ENCODE results near the gene EDDM13.
A peak's percentile ranks its signal among the peaks of the same experiment; 100 is the strongest.

GRCh38 chr19:56273563-56274117 lies 1.1 kb downstream of the EDDM13 start:
- TF ChIP-seq CTCF (IDR thresholded peaks at IDR 0.05; ENCODE audit: extremely low read depth in 1 of 2, insufficient read depth in 1 of 2, low read depth in 1 of 2, low read length in 2 of 2) = no peak
- no peak for TF ChIP-seq POLR2A (IDR thresholded peaks at IDR 0.05; ENCODE audit: low read depth, low read length)
- TF ChIP-seq FOS (IDR thresholded peaks at IDR 0.05; ENCODE audit: borderline replicate concordance, insufficient read depth, low read length) = peak; percentile 76
- peak; percentile 46 for TF ChIP-seq POLR2AphosphoS5 (IDR thresholded peaks at IDR 0.05; ENCODE audit: insufficient read depth, low read depth, low read length)
- no peak for TF ChIP-seq MAX (IDR thresholded peaks at IDR 0.05; ENCODE audit: insufficient read depth, insufficient read length)
- TF ChIP-seq EZH2 (IDR thresholded peaks at IDR 0.05; ENCODE audit: borderline replicate concordance, low read depth, low read length, severe bottlenecking) = no peak
